Activated CD8-positive, alpha-beta memory T cell treated with anti-CD3 and anti-CD28 coated beads, Interleukin-2, amount 10 ng/mL, durations not matched to agents 7 days and 5 days (primary cell): Measurements from ENCODE around the gene SARS1. TPM values are rescaled to one million over a fixed set of nuclear protein-coding genes. Genes with fewer than 3 reads are reported as not detected.

Source experiments
- ATAC-seq: fragments of 150-1000 bp; cut with Tn5 transposase; one replicate; pipeline ENCODE4 v1.10.0; 2021; ENCODE audit warnings: moderate library complexity
- CTCF ChIA-PET: fragments of 350-600 bp; sonication (Branson Sonifier 250); formaldehyde crosslinking; loops from one replicate; lab custom pipeline; 2021; ENCODE audit warnings: antibody characterized with exemption; lab: Charles Lee
- DNase-seq: peaks from one replicate; pipeline ENCODE4 v3.0.0-alpha.2; 2020
- H3K27ac Mint-ChIP-seq: one replicate; pipeline ENCODE4 v1.8.0; 2021; ENCODE audit warnings: mild to moderate bottlenecking, mixed read lengths
- H3K27me3 Mint-ChIP-seq: one replicate; pipeline ENCODE4 v1.8.0; 2021; ENCODE audit warnings: mixed read lengths
- H3K36me3 Mint-ChIP-seq: one replicate; pipeline ENCODE4 v1.8.0; 2021; ENCODE audit warnings: mild to moderate bottlenecking, mixed read lengths
- H3K4me1 Mint-ChIP-seq: one replicate; pipeline ENCODE4 v1.8.0; 2021; ENCODE audit warnings: mixed read lengths
- H3K4me3 Mint-ChIP-seq: one replicate; pipeline ENCODE4 v1.8.0; 2021; ENCODE audit warnings: mild to moderate bottlenecking, moderate library complexity, mixed read lengths
- H3K9me3 Mint-ChIP-seq: one replicate; pipeline ENCODE4 v1.8.0; 2022; ENCODE audit warnings: low read depth, mixed read lengths
- total RNA-seq, 2 experiments: library from RNA; stranded (reverse); gene quantifications; one replicate each; pipeline ENCODE4 v1.2.3, GENCODE V29; 2021

SARS1 gene
- total RNA-seq, 2 experiments from 2014 or later = 148 to 194 TPM

GRCh38 chr1:109250454-109251276 is 36.9 kb downstream of the SARS1 start:
- H3K4me1 Mint-ChIP-seq = peaks cover 6% of the 10 kb centered on the region
- H3K27me3 Mint-ChIP-seq = peaks cover 20% of the 10 kb centered on the region
- CTCF ChIA-PET = interaction anchor here (1.0 to 2.1 kb wide), 3 partner anchors 11 to 282 kb away, joined by 3 to 8 read pairs (median 4); no protein-coding TSS in a partner anchor
- H3K36me3 Mint-ChIP-seq = no peaks in the 10 kb centered on the region
- no peak for ATAC-seq
- no peak overlapping the region for H3K27ac Mint-ChIP-seq
- peak overlapping the region; percentile 51 for H3K4me3 Mint-ChIP-seq
- DNase-seq = no peak
- no peaks in the 10 kb centered on the region for H3K9me3 Mint-ChIP-seq

GRCh38 chr1:109251277-109252166 is 37.8 kb downstream of the SARS1 start:
- Mint-ChIP-seq H3K27me3 (peaks cover 18% of the 10 kb centered on the region), H3K27ac (no peak overlapping the region), H3K36me3 (no peaks in the 10 kb centered on the region), H3K9me3 (no peaks in the 10 kb centered on the region), H3K4me3 (no peak overlapping the region), H3K4me1 (peaks cover 6% of the 10 kb centered on the region)
- ATAC-seq (no peak), DNase-seq (no peak)
- CTCF ChIA-PET = interaction anchor here (2.1 kb wide), 1 partner anchor 281 kb away, joined by 8 read pairs; no protein-coding TSS in a partner anchor

GRCh38 chr1:109252167-109252892 is 38.6 kb downstream of the SARS1 start:
- ATAC-seq = no peak
- Mint-ChIP-seq H3K36me3 (no peaks in the 10 kb centered on the region), H3K9me3 (no peaks in the 10 kb centered on the region), H3K27me3 (peaks cover 14% of the 10 kb centered on the region), H3K27ac (no peak overlapping the region), H3K4me1 (peaks cover 6% of the 10 kb centered on the region), H3K4me3 (no peak overlapping the region)
- CTCF ChIA-PET = interaction anchor here (1.4 kb wide), 1 partner anchor 148 kb away, joined by 3 read pairs; no protein-coding TSS in a partner anchor
- no peak for DNase-seq

- Mint-ChIP-seq H3K27me3 (peaks cover 11% of the 10 kb centered on the region), H3K9me3 (no peaks in the 10 kb centered on the region), H3K36me3 (no peaks in the 10 kb centered on the region), H3K4me3 (no peak overlapping the region), H3K27ac (no peak overlapping the region), H3K4me1 (peaks cover 6% of the 10 kb centered on the region)
- CTCF ChIA-PET = interaction anchor here (0.8 to 2.9 kb wide), 5 partner anchors 12 to 153 kb away, joined by 3 to 15 read pairs (median 3); no protein-coding TSS in a partner anchor
- no peak for DNase-seq
- ATAC-seq = no peak
Measured at GRCh38 chr1:109252893-109253802, 39.4 kb downstream of the SARS1 start.

GRCh38 chr1:109253803-109254620 is 40.3 kb downstream of the SARS1 start:
- CTCF ChIA-PET = interaction anchor here (0.6 to 2.9 kb wide), 7 partner anchors 11 to 152 kb away, joined by 3 to 15 read pairs (median 3); partner anchors contain the start of gene SORT1
- H3K9me3 Mint-ChIP-seq = no peaks in the 10 kb centered on the region
- ATAC-seq (no peak), DNase-seq (no peak)
- no peaks in the 10 kb centered on the region for H3K36me3 Mint-ChIP-seq
- H3K4me3 Mint-ChIP-seq = no peak overlapping the region
- peaks cover 3% of the 10 kb centered on the region for H3K4me1 Mint-ChIP-seq
- H3K27ac Mint-ChIP-seq = no peak overlapping the region
- H3K27me3 Mint-ChIP-seq = peaks cover 10% of the 10 kb centered on the region

GRCh38 chr1:109254621-109255096 is 40.9 kb downstream of the SARS1 start:
- H3K36me3 Mint-ChIP-seq = no peaks in the 10 kb centered on the region
- ATAC-seq (no peak), DNase-seq (no peak)
- H3K27ac Mint-ChIP-seq = no peak overlapping the region
- no peaks in the 10 kb centered on the region for H3K9me3 Mint-ChIP-seq
- no peaks in the 10 kb centered on the region for H3K4me1 Mint-ChIP-seq
- CTCF ChIA-PET = interaction anchor here (0.6 to 2.9 kb wide), 6 partner anchors 10 to 278 kb away, joined by 3 to 15 read pairs (median 4); partner anchors contain the start of gene SORT1
- no peak overlapping the region for H3K4me3 Mint-ChIP-seq
- H3K27me3 Mint-ChIP-seq = peaks cover 10% of the 10 kb centered on the region

- no peaks in the 10 kb centered on the region for H3K9me3 Mint-ChIP-seq
- no peaks in the 10 kb centered on the region for H3K36me3 Mint-ChIP-seq
- H3K27me3 Mint-ChIP-seq = peaks cover 8% of the 10 kb centered on the region
- H3K4me3 Mint-ChIP-seq = no peak overlapping the region
- CTCF ChIA-PET = interaction anchor here (0.9 to 2.9 kb wide), 5 partner anchors 10 to 277 kb away, joined by 3 to 15 read pairs (median 4); partner anchors contain the start of gene SORT1
- H3K27ac Mint-ChIP-seq = no peak overlapping the region
- no peaks in the 10 kb centered on the region for H3K4me1 Mint-ChIP-seq
- DNase-seq (no peak), ATAC-seq (no peak)
Measured at GRCh38 chr1:109255097-109255651, 41.5 kb downstream of the SARS1 start.

- H3K36me3 Mint-ChIP-seq = no peaks in the 10 kb centered on the region
- no peak for ATAC-seq
- no peak for DNase-seq
- CTCF ChIA-PET = interaction anchor here (1.0 to 2.9 kb wide), 3 partner anchors 9 to 144 kb away, joined by 4 to 15 read pairs (median 5); partner anchors contain the start of gene SORT1
- peaks cover 3% of the 10 kb centered on the region for H3K27me3 Mint-ChIP-seq
- no peaks in the 10 kb centered on the region for H3K4me1 Mint-ChIP-seq
- H3K4me3 Mint-ChIP-seq = no peak overlapping the region
- no peaks in the 10 kb centered on the region for H3K9me3 Mint-ChIP-seq
- H3K27ac Mint-ChIP-seq = no peak overlapping the region
Measured at GRCh38 chr1:109255678-109256077, 42.0 kb downstream of the SARS1 start.

- no peak for ATAC-seq
- H3K4me1 Mint-ChIP-seq = no peaks in the 10 kb centered on the region
- H3K9me3 Mint-ChIP-seq = no peaks in the 10 kb centered on the region
- H3K27ac Mint-ChIP-seq = no peak overlapping the region
- CTCF ChIA-PET = interaction anchor here (1.9 to 2.9 kb wide), 2 partner anchors 9 to 21 kb away, joined by 8 to 15 read pairs; no protein-coding TSS in a partner anchor
- H3K36me3 Mint-ChIP-seq = no peaks in the 10 kb centered on the region
- H3K4me3 Mint-ChIP-seq = no peak overlapping the region
- no peaks in the 10 kb centered on the region for H3K27me3 Mint-ChIP-seq
- no peak for DNase-seq
Measured at GRCh38 chr1:109256085-109256484, 42.4 kb downstream of the SARS1 start.

- ATAC-seq (no peak), DNase-seq (no peak)
- H3K4me1 Mint-ChIP-seq = no peaks in the 10 kb centered on the region
- no peak overlapping the region for H3K27ac Mint-ChIP-seq
- CTCF ChIA-PET = interaction anchor here (1.3 to 1.9 kb wide), 2 partner anchors 20 to 141 kb away, joined by 8 to 10 read pairs; partner anchors contain the start of gene SORT1
- no peaks in the 10 kb centered on the region for H3K36me3 Mint-ChIP-seq
- no peak overlapping the region for H3K4me3 Mint-ChIP-seq
- H3K9me3 Mint-ChIP-seq = no peaks in the 10 kb centered on the region
- H3K27me3 Mint-ChIP-seq = no peaks in the 10 kb centered on the region
Measured at GRCh38 chr1:109256971-109257681, 43.4 kb downstream of the SARS1 start.
